Measurements from ENCODE around the gene GPR161.

GPR161 gene

GRCh38 chr1:168110896-168111545 lies 25.7 kb downstream of the GPR161 start:
- no peak for DNase-seq (ENCODE audit: insufficient read length, low spot score)
- FAIRE-seq, result no peak
- no peak for TF ChIP-seq POLR2A (IDR thresholded peaks at IDR 0.05; ENCODE audit: low read depth, low read length)

- DNase-seq (ENCODE audit: insufficient read length, low spot score) (no peak), FAIRE-seq (no peak)
- no peak for TF ChIP-seq POLR2A (IDR thresholded peaks at IDR 0.05; ENCODE audit: low read depth, low read length)
Measured at GRCh38 chr1:168106274-168106673, 30.5 kb downstream of the GPR161 start.

GRCh38 chr1:168105846-168106245 lies 30.9 kb downstream of the GPR161 start:
- TF ChIP-seq POLR2A (IDR thresholded peaks at IDR 0.05; ENCODE audit: low read depth, low read length), result no peak
- FAIRE-seq (no peak), DNase-seq (ENCODE audit: insufficient read length, low spot score) (no peak)

GRCh38 chr1:168104535-168104934 lies 32.2 kb downstream of the GPR161 start:
- FAIRE-seq, result no peak
- TF ChIP-seq POLR2A (IDR thresholded peaks at IDR 0.05; ENCODE audit: low read depth, low read length), result no peak

GRCh38 chr1:168102487-168102886 lies 34.2 kb downstream of the GPR161 start:
- DNase-seq (ENCODE audit: insufficient read length, low spot score), result no peak
- no peak for FAIRE-seq
- no peak for TF ChIP-seq POLR2A (IDR thresholded peaks at IDR 0.05; ENCODE audit: low read depth, low read length)

More at GRCh38 chr1:168104535-168104934, 32.2 kb downstream of the GPR161 start:
- no peak for DNase-seq (ENCODE audit: insufficient read length, low spot score)

GRCh38 chr1:168101336-168101735 lies 35.4 kb downstream of the GPR161 start:
- DNase-seq (ENCODE audit: insufficient read length, low spot score), result no peak
- FAIRE-seq, result no peak
- no peak for TF ChIP-seq POLR2A (IDR thresholded peaks at IDR 0.05; ENCODE audit: low read depth, low read length)

GRCh38 chr1:168100315-168101002 lies 36.3 kb downstream of the GPR161 start:
- DNase-seq (ENCODE audit: insufficient read length, low spot score), result no peak
- no peak for TF ChIP-seq POLR2A (IDR thresholded peaks at IDR 0.05; ENCODE audit: low read depth, low read length)
- no peak for FAIRE-seq

GRCh38 chr1:168099337-168099801 lies 37.4 kb downstream of the GPR161 start:
- TF ChIP-seq POLR2A (IDR thresholded peaks at IDR 0.05; ENCODE audit: low read depth, low read length), result no peak
- FAIRE-seq (no peak), DNase-seq (ENCODE audit: insufficient read length, low spot score) (no peak)

GRCh38 chr1:168098534-168099320 lies 38.0 kb downstream of the GPR161 start:
- DNase-seq (ENCODE audit: insufficient read length, low spot score), result no peak
- no peak for TF ChIP-seq POLR2A (IDR thresholded peaks at IDR 0.05; ENCODE audit: low read depth, low read length)
- no peak for FAIRE-seq

- DNase-seq (ENCODE audit: insufficient read length, low spot score), result no peak
- no peak for FAIRE-seq
- TF ChIP-seq POLR2A (IDR thresholded peaks at IDR 0.05; ENCODE audit: low read depth, low read length), result no peak
Measured at GRCh38 chr1:168097921-168098528, 38.7 kb downstream of the GPR161 start.

- FAIRE-seq (no peak), DNase-seq (ENCODE audit: insufficient read length, low spot score) (no peak)
- TF ChIP-seq POLR2A (IDR thresholded peaks at IDR 0.05; ENCODE audit: low read depth, low read length), result no peak
Measured at GRCh38 chr1:168096296-168097165, 40.2 kb downstream of the GPR161 start.

GRCh38 chr1:168095476-168095875 lies 41.3 kb downstream of the GPR161 start:
- no peak for FAIRE-seq
- no peak for DNase-seq (ENCODE audit: insufficient read length, low spot score)
- no peak for TF ChIP-seq POLR2A (IDR thresholded peaks at IDR 0.05; ENCODE audit: low read depth, low read length)

- no peak for TF ChIP-seq POLR2A (IDR thresholded peaks at IDR 0.05; ENCODE audit: low read depth, low read length)
- DNase-seq (ENCODE audit: insufficient read length, low spot score), result no peak
- FAIRE-seq, result no peak
Measured at GRCh38 chr1:168093616-168094015, 43.1 kb downstream of the GPR161 start.

Measured in H54 (cell line).